OCI-LY7 (cell line): ENCODE results near the gene CIB2. TPM values are rescaled to one million over a fixed set of nuclear protein-coding genes. Genes with fewer than 3 reads are reported as not detected.

Experiments
- BruUV-seq: library from RNA; stranded (reverse); fragments of 400-500 nt; replicated peaks from 2 replicates; lab custom pipeline; 2021; lab: Mats Ljungman, UMichigan
- CTCF ChIA-PET: fragments of 300-600 bp; sonication (Branson Sonifier 250); formaldehyde crosslinking; loops from one replicate; lab custom pipeline; 2022; ENCODE audit warnings: antibody characterized with exemption; ENCODE audit not compliant: unreplicated experiment; lab: Charles Lee
- POLR2A ChIA-PET: fragments of 300-600 bp; sonication (Branson Sonifier 250); formaldehyde crosslinking; loops from one replicate; lab custom pipeline; 2022; ENCODE audit warnings: antibody characterized with exemption; lab: Charles Lee
- DNase-seq: peaks from one replicate; pipeline ENCODE4 v3.0.0-alpha.2; 2015; ENCODE audit warnings: low spot score
- H2AFZ ChIP-seq: fragments of 200-600 bp; sonication (generic), shearing (Covaris generic); 2 replicates; pipeline ENCODE4 v1.6.1; 2014; ENCODE audit warnings: mild to moderate bottlenecking, antibody characterized with exemption, low read length, moderate library complexity
- H3K27ac ChIP-seq: fragments of 200-600 bp; sonication (generic); 2 replicates; pipeline ENCODE4 v1.5.1; 2014; ENCODE audit warnings: mixed run types, low read depth, mild to moderate bottlenecking, moderate library complexity, low read length, inconsistent platforms; ENCODE audit not compliant: poor library complexity, severe bottlenecking
- H3K36me3 ChIP-seq: fragments of 200-600 bp; sonication (generic); 2 replicates; pipeline ENCODE4 v1.6.1; 2014; ENCODE audit warnings: mild to moderate bottlenecking, antibody characterized with exemption, low read length, moderate library complexity, mixed read lengths; ENCODE audit not compliant: insufficient read depth
- H3K4me1 ChIP-seq: fragments of 200-600 bp; sonication (generic); 2 replicates; pipeline ENCODE4 v1.5.1; 2014; ENCODE audit warnings: mild to moderate bottlenecking, low read length; ENCODE audit not compliant: insufficient read depth, poor library complexity, severe bottlenecking
- H3K4me2 ChIP-seq: fragments of 200-600 bp; sonication (generic); 2 replicates; pipeline ENCODE4 v1.6.1; 2014; ENCODE audit warnings: mild to moderate bottlenecking, low read length
- H3K4me3 ChIP-seq: fragments of 200-600 bp; sonication (generic); 2 replicates; pipeline ENCODE4 v1.5.1; 2014; ENCODE audit warnings: mild to moderate bottlenecking, low read depth, low read length; ENCODE audit not compliant: poor library complexity, severe bottlenecking
- H3K79me2 ChIP-seq: fragments of 200-600 bp; sonication (generic); 2 replicates; pipeline ENCODE4 v1.6.1; 2016; ENCODE audit warnings: low read depth, mild to moderate bottlenecking, low read length, moderate library complexity, mixed read lengths; ENCODE audit not compliant: insufficient read depth
- H3K9me2 ChIP-seq: fragments of 200-600 bp; sonication (generic); 2 replicates; pipeline ENCODE4 v1.6.1; 2016; ENCODE audit warnings: mild to moderate bottlenecking, low read length, mixed read lengths; ENCODE audit not compliant: insufficient read depth
- H3K9me3 ChIP-seq: fragments of 200-600 bp; sonication (generic); 2 replicates; pipeline ENCODE4 v1.6.1; 2014; ENCODE audit warnings: mild to moderate bottlenecking, mixed run types, low read length, mixed read lengths
- H4K20me1 ChIP-seq: fragments of 200-600 bp; sonication (generic); 2 replicates; pipeline ENCODE4 v1.6.1; 2014; ENCODE audit warnings: mild to moderate bottlenecking, antibody characterized with exemption, low read length, moderate library complexity, mixed read lengths; ENCODE audit not compliant: insufficient read depth
- CTCF ChIP-seq: fragments of 200-600 bp; sonication (generic); conservative IDR thresholded peaks from 2 replicates; pipeline ENCODE4 v1.5.1; 2014; ENCODE audit warnings: mild to moderate bottlenecking, antibody characterized with exemption, low read length, moderate library complexity, mixed read lengths
- EZH2phosphoT487 ChIP-seq: fragments of 200-600 bp; sonication (generic); IDR thresholded peaks from 2 replicates; pipeline ENCODE4 v1.6.1; 2018; ENCODE audit warnings: low read depth, borderline replicate concordance, mild to moderate bottlenecking, mixed run types, antibody characterized with exemption, low read length, moderate library complexity, mixed read lengths
- intact Hi-C: fragments of 100-400 bp; cut with micrococcal nuclease; formaldehyde crosslinking; loops from one replicate; pipeline ENCODE4 v1.10.0; 2022; ENCODE audit not compliant: unreplicated experiment
- total RNA-seq, 2 experiments: library from RNA; depleted of rRNA in 1 of 2; stranded (reverse); fragments of >200 nt in 1 of 2; shearing (Covaris generic) in 1 of 2; gene quantifications; 2 replicates each; pipeline ENCODE4 v1.2.3, GENCODE V29; 2014 to 2022

The CIB2 gene
- total RNA-seq, 2 experiments from 2014 or later, result 0.36 to 5.0 TPM

GRCh38 chr15:78142332-78142731 lies 11.1 kb upstream of the CIB2 start:
- no peak for TF ChIP-seq CTCF
- no peak for TF ChIP-seq EZH2phosphoT487
- POLR2A ChIA-PET, result no interaction called here
- DNase-seq, result no peak
- H3K9me3 ChIP-seq, result no peaks in the 10 kb centered on the region
- no peaks in the 10 kb centered on the region for H3K36me3 ChIP-seq
- no peak overlapping the region for H3K4me3 ChIP-seq
- no peak overlapping the region for H3K27ac ChIP-seq
- no peak overlapping the region for H2AFZ ChIP-seq
- no peaks in the 10 kb centered on the region for H3K4me1 ChIP-seq
- intact Hi-C loops, result no loop called here
- H4K20me1 ChIP-seq, result no peaks in the 10 kb centered on the region
- H3K4me2 ChIP-seq, result no peak overlapping the region
- no TSS peak for BruUV-seq
- H3K9me2 ChIP-seq, result no peaks in the 10 kb centered on the region
- CTCF ChIA-PET, result no interaction called here
- H3K79me2 ChIP-seq, result no peaks in the 10 kb centered on the region

GRCh38 chr15:78140292-78140691 lies 9.0 kb upstream of the CIB2 start:
- no peak for DNase-seq
- BruUV-seq, result no TSS peak
- Histone ChIP-seq H3K27ac (no peak overlapping the region), H4K20me1 (no peaks in the 10 kb centered on the region), H3K36me3 (no peaks in the 10 kb centered on the region), H3K79me2 (no peaks in the 10 kb centered on the region), H3K9me3 (no peaks in the 10 kb centered on the region), H3K4me1 (no peaks in the 10 kb centered on the region), H3K9me2 (no peaks in the 10 kb centered on the region), H3K4me3 (no peak overlapping the region), H3K4me2 (no peak overlapping the region), H2AFZ (no peak overlapping the region)
- ChIA-PET CTCF (no interaction called here), POLR2A (interaction anchor here (1.3 kb wide), 1 partner anchor 8 kb away, joined by 7 read pairs; no protein-coding TSS in a partner anchor)
- TF ChIP-seq CTCF (no peak), EZH2phosphoT487 (no peak)
- intact Hi-C loops, result no loop called here

- Histone ChIP-seq H3K4me2 (no peak overlapping the region), H3K27ac (no peak overlapping the region), H3K9me3 (no peaks in the 10 kb centered on the region), H4K20me1 (no peaks in the 10 kb centered on the region), H3K79me2 (no peaks in the 10 kb centered on the region), H3K36me3 (no peaks in the 10 kb centered on the region), H3K4me3 (no peak overlapping the region), H3K4me1 (no peaks in the 10 kb centered on the region), H3K9me2 (no peaks in the 10 kb centered on the region), H2AFZ (no peak overlapping the region)
- DNase-seq, result no peak
- no TSS peak for BruUV-seq
- CTCF ChIA-PET, result no interaction called here
- intact Hi-C loops, result no loop called here
- POLR2A ChIA-PET, result interaction anchor here (0.9 to 1.3 kb wide), 2 partner anchors 8 to 27 kb away, joined by 3 to 7 read pairs; no protein-coding TSS in a partner anchor
- TF ChIP-seq EZH2phosphoT487 (no peak), CTCF (no peak)
Measured at GRCh38 chr15:78139578-78139977, 8.3 kb upstream of the CIB2 start.
